Endometrium (tissue), 2 donors: Measurements from ENCODE around the gene KCNJ5.

Experiments
- FAIRE-seq: peaks from 2 replicates; lab custom pipeline; 2012; peaks lifted over from hg19 to GRCh38; lab: Jason Lieb, UNC
- donor health status: control.
- donor health status: control.

The KCNJ5 gene

GRCh38 chr11:128890543-128891368, at the start of gene KCNJ5:
TSS of gene KCNJ5 (plus strand) at chr11:128891356. CDS start at chr11:128911274, 19,918 bp downstream.
- no peak for FAIRE-seq

DNA sequence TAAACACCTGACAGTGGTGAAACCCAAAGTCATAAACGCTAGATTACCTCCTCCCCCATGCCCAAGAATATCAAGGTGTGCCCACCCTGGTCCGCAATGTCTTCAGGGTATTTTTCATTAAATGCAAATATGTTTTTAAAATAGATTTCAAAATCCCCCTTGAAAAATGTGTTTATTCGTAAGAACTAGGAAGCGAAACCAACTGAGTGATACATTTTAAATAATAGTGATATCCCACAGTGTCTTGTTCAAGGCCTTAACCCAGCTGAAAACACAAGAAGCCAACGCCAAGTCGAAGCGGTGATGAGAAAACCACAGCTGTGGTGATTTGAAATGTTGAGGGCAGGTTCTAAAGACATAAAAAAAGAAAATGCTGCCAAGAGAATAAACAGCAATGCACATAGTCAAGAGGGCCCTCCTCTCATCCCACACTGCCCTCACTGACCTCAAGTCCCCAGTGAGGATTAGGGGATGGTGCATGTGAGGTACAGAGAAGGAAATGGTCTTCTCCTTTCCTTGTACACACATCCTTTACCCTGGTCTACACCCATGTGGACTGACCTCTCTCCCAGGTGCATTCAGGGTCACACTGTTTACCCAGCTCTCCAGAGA, 49.6 kb upstream of the KCNJ5 start:
- FAIRE-seq: no peak

DNA sequence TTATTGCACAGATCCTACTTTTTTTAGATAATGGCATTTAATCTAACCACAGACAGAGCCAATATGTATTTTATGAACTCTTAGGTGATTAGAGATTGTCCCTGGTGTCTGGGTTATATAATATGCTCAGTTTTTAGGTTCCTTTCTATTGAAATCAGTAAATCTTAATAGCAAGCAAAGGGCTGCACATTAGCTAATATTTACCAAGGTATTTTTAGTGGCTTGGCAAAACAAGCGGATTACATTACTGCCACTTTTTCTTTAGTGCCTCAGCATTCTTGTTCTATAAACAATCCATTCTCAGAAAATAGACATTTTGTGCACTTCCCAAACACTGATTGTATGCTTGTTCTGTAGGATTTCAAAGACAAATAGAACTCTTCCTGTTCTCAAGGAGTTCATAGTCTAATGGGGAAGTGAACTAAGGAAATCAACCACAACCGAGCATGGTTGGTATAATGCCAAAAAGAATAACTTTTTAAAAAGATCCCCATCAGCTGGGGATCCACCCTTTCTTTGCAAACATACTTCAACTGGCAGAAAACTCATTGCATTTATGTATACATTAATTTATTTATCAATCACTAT, 47.9 kb upstream of the KCNJ5 start:
- FAIRE-seq: no peak

DNA sequence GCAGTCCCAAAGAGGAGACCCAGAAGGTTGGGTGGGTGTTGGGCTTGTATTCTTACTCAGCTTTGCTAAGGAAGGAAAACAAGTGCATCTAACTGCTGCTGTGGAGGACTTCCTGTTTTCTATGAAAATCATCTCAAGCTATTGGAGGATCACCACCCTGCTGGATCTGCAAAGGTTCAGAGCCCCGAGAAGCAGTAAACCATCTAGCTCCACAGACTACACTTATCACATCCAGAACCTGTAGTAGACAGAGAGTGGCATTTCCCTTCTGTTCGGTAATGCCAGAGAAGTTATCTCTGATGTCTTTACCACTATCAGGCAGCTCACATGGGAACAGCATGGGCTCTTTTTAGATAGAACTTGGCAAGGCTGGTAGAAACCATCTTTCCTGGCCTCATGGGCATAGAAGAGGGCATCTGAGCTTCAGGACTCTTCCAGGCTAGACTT, 45.8 kb upstream of the KCNJ5 start:
- no peak for FAIRE-seq

GRCh38 chr11:128846985-128847384, 44.2 kb upstream of the KCNJ5 start:
- FAIRE-seq: no peak

DNA sequence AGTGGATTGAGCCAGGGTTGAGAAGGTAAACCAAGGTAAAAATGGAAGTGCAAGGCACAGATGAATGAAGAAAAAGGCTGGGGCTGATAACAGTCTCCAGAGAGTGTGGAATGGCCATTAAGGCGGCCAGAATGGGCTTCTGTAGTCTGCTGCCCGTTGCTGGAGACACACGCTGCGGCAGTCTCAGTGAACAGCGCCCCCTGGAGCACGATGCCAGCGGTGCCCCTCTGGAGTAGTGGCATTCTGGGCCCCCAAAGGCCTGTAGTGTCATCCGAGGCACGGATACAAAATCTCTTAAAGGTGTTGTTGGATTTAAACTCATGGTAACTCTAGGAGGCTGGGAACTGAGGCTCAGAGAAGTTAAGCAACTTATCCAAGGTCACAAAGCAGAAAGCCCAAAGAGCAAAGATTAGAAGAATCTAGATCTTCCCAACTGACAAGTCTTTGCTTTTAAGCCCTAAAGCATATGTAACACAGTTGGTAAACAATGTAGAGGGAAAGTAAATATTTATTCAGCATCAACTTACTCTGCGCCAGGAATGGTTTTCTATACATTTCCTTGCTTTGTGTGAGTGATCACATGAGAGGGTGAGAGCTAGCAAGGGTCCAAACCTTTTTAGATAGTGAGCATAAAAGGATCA, 42.2 kb upstream of the KCNJ5 start:
- no peak for FAIRE-seq

- no peak for FAIRE-seq
Measured at GRCh38 chr11:128852327-128853023, 38.7 kb upstream of the KCNJ5 start.

DNA sequence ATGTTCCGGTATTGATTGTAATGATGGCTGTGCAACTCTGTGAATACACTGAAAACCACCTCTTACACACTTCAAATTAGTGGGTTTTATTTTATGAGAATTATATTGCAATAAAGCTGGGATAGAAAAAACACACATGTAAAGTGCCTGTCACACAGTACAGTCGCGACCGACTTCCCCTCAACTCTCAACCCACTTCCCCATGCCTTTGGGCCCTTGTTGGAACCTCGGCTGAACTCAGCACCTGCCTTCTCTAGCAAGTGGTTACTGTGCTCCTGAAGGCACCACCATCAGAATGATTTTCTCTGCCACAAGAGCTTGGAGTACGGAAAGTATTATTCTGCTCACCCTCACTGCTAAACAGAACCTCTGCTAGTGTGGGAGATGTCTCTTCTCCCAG, 37.6 kb upstream of the KCNJ5 start:
- no peak for FAIRE-seq

- FAIRE-seq: no peak
Measured at GRCh38 chr11:128854841-128855240, 36.3 kb upstream of the KCNJ5 start.

DNA sequence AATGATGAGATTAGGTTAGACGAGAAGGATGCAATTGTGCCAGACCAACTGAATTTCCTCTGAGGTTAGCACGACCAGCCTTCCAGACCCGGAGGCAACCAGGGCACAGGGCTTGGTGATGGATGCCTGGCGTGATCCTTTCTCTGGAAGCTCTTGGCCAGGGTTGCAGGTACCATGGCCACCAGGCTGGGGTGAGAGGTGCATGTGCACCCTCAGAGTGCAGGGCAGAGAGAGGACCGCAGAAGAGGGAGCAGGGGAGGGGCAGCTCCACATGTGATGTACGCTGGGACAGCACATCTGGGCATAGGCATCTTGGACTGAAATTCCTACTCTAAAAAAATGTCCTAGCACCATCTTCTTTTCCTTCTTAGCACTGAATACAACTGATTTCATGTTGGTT, 34.9 kb upstream of the KCNJ5 start:
- FAIRE-seq: no peak

DNA sequence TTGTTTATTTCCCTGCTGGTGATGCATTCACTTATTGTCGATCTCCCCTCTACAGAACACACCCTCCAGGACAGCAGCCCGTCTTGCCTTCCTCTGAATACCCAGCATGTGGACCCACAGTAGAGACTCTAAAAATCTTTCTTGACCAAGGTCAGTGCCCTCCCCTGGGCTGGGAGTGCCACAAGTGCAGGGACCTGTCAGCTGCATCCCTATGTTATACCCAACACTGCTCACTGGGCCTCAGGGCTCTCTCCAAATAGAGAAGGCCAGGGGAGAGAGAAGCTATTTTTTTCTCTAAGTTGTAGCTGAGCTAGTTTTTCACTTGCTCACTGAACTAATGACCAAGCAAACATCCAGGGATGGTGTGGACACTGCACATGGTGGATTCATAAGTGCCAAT, 33.8 kb upstream of the KCNJ5 start:
- no peak for FAIRE-seq

- FAIRE-seq: no peak
Measured at GRCh38 chr11:128859563-128860441, 31.4 kb upstream of the KCNJ5 start.

DNA sequence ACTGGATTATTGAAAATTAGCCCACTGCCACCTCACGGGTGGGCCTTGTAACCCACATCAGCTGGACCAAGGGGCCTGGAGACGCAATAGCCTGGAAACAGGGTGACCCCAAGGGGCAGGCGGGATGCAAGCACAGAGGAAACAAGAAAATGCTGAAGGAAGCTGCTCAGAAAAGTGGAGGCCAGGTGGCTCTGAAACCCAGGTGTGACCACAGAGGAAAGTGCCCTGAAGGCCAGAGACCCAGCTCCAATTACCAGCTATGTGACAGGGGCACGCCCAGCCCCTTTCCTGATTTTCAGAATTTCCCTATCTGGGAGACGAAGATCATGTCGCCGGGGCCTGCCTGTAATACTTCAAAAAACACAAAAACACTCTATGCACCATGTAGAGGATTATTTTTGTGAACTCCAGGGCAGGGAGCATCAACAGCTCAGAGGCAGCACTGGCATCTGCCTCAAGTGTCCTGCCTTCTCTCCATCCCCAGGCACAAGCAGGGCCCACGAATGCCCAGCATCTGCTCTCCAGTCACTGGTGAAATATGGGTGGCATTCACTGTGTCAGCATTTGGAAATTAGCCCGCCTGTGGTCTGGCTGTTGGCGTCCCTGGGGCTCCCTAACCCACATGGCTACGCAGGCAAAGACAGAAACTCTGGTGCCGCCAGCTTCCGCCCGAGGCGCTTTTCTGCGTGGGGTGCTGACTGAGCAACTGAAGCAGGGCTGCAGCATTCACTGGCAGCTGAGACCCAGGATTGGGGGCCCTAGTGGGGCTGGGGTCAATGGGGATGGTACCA, 30.4 kb upstream of the KCNJ5 start:
- FAIRE-seq: no peak

GRCh38 chr11:128862406-128862805, 28.8 kb upstream of the KCNJ5 start:
- FAIRE-seq: no peak

GRCh38 chr11:128862908-128863660, 28.1 kb upstream of the KCNJ5 start:
- FAIRE-seq: no peak

DNA sequence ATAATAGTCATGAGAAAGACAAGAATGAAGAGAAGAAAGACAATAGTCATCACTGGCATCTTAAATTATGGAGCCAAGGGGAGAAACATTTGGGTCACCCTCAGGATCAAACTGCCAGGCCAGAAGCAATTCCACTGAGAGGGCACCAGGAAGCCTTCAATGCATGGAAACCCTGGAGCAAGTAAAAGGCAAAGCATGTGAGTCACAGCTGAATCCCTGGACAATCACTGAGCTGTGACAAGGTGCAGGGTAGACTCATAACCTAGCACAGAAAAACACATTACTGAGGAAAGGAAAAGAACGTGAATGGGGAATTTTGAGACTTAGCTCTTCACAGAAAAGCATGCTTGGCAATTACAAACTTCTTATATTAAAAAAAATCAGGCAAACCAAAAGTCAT, 25.7 kb upstream of the KCNJ5 start:
- FAIRE-seq: no peak

DNA sequence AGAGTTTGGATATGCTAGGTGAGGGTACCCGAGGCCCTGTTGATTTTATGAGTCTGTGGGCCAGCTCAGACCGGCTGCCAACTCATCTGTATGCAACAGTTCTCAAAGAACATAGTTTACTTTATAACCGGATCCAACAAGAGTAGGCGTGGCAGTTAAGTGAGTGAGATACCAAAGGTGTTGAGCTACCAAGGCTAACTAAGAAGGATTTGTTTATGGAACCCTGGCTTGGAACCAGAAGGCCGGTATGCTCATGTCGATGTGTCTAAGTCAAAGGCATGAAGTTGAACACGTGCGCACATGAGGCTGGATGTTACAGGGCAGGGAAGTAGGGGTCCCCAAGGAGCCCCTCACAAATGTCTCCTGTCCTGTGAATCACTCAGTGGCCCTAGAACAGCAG, 23.9 kb upstream of the KCNJ5 start, which contains the start of gene KCNJ1:
Gene KCNJ1, minus strand, starts transcription at position 20 of the 400 bp plus-strand sequence. CDS start 27,053 bp downstream, outside the sequence.
- FAIRE-seq: no peak

GRCh38 chr11:128868841-128869671, 22.1 kb upstream of the KCNJ5 start:
- no peak for FAIRE-seq
